ENCODE measurements around the gene ANKK1. TPM values are rescaled to one million over a fixed set of nuclear protein-coding genes. Genes with fewer than 3 reads are reported as not detected.

The ANKK1 gene
- total RNA-seq, 1 donor from 2014 or later, result 0.07 TPM

DNA sequence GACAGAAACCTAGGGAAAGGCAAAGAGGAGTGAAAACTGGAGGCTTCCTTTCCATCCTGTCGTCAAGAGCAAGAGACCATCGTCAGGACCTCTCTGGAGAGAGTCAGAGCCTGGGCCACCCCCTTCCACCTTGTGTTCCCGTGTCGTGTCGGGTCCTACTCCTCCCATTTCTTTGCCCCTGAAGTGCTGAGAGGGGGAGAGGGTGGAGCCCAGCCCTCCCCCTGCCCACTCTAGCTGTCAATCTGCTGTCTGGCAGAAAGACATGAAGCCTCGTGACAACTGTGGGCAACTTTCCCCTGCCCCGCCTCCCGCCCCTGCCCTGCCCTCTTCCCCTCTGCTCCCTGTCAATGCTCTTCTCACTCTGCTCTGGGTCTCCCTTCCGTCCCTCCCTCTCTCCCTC lies 20.6 kb downstream of the ANKK1 start:
- no peak for DNase-seq (ENCODE audit: low read depth, low spot score)

DNA sequence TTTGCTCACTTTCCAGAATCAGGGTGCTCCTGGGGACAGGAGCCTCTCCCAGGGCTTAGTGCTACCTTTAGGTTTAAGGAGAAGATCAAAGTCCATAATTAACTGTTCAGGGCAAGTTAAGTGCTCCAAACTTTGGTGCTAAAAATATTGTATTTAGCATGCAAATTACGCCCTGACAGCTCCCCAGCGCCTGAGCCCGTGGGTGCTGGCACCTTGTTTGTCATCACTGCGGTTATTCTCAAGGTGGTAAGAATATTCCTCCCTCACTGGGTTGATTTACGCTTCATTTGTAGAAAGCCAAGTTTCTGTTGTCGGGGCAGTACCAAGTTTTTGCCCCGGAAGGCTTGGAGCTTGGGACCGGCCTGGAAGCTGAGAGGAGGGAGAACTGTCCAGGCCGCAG lies 21.3 kb downstream of the ANKK1 start:
- no peak for DNase-seq (ENCODE audit: low read depth, low spot score)

DNA sequence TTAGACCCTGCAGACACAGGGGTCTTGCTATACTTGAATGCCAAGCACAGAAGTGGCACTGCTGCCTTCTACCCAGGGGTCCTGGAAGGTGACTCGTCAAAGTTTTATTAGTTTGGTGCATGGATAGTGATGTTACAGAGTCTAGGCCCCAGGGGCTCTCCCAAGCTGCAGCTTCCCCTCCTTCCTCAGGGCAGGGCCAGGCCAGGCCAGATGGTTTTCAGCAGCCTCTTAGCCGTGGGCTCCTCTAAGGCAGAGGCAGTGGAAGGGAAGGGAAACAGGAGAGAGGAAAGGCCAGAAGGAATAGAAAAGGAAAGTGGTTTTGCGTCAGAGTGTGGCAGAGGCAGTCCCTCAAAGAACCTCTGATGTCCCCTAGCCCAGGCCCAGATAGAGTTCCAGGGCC lies 21.9 kb downstream of the ANKK1 start:
- DNase-seq (ENCODE audit: low read depth, low spot score), result no peak

- no peak for DNase-seq (ENCODE audit: low read depth, low spot score)
These were observed 23.0 kb downstream of the ANKK1 start for GRCh38 chr11:113410414-113411135.

DNA sequence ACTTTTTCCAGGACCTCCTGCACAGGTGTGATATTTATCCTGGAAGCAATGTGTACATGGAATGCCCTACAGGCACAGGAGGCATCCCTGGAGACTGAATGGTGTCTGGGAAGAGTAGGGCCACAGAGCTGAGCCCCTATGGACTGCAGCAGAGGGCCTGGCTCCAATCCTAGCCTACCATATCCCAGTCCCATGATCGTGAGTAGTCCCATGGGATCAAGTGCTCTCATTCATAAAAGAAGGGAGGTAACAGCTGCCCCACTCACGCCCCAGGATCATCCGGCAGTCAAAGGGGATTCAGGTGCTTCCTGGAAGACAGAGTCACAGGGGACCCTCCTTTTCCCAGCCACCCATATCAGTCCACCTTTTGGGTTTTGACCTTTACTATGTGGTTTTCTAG lies 24.0 kb downstream of the ANKK1 start:
- DNase-seq (ENCODE audit: low read depth, low spot score), result no peak

DNA sequence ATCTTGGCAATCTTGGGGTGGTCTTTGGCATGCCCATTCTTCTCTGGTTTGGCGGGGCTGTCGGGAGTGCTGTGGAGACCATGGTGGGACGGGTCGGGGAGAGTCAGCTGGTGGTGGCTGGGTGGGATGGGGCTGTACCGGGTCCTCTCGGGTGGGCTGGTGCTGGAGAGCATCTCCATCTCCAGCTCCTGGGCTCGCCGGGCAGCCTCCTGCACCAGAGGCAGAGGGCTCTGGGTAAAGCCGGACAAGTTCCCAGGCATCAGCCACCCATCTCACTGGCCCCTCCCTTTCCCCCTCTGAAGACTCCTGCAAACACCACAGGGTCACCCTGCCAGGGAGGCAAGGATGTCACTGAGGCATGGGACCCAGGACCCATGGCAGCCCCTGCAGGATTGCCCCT lies 25.1 kb downstream of the ANKK1 start:
- DNase-seq (ENCODE audit: low read depth, low spot score), result no peak

- no peak for DNase-seq (ENCODE audit: low read depth, low spot score)
These were observed 27.8 kb downstream of the ANKK1 start for GRCh38 chr11:113415343-113415742.

- no peak for DNase-seq (ENCODE audit: low read depth, low spot score)
These were observed 29.8 kb downstream of the ANKK1 start for GRCh38 chr11:113417428-113417827.

DNA sequence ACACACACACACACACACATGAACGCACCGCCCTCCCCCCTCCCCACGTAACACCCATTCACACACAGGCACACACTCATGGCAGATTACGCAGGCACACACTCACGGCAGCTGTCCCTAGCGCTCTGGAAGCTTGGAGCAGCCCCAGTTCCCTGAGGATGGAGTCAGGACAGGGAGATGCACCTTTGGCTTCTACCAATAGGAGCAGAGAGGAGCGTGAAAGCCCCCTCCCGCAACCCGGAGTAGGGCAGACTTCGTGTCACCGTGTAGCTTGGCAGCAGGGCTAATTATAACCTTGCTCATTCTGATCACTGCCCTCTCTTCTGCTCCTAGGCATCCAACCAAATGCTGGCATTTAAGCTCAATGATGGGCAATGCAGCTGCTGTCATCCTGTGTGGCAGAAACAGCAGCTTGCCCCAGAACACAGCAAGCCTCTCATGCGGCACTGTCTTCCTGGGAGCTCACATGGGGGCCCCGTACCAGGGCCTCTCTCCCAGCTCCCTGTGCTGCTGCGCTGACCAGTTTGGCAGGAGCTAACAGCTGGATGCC lies 31.9 kb downstream of the ANKK1 start:
- DNase-seq (ENCODE audit: low read depth, low spot score), result no peak

DNA sequence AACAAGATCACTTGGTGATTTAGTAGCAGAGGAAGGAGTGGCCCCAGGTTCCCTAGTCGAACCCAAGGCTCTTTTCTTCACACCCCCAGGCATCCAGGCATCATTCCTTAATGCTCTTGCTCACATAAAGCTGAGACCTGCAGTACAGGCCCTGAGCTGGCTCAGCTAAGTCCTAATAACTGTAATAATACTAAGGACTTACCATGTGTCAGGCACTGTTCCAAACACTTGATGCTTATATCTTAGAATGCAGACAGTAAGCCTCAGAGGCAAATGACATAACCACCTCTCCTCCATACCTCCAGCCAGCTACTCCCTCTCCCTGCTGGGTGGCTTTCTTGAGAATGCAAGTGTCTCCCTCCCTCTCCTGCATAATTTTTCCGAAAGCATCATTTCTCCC lies 33.2 kb downstream of the ANKK1 start:
- no peak for DNase-seq (ENCODE audit: low read depth, low spot score)

GRCh38 chr11:113426686-113427085 lies 39.1 kb downstream of the ANKK1 start:
- DNase-seq (ENCODE audit: low read depth, low spot score), result no peak

- DNase-seq (ENCODE audit: low read depth, low spot score), result no peak
These were observed 44.2 kb downstream of the ANKK1 start for GRCh38 chr11:113431746-113432145.

DNA sequence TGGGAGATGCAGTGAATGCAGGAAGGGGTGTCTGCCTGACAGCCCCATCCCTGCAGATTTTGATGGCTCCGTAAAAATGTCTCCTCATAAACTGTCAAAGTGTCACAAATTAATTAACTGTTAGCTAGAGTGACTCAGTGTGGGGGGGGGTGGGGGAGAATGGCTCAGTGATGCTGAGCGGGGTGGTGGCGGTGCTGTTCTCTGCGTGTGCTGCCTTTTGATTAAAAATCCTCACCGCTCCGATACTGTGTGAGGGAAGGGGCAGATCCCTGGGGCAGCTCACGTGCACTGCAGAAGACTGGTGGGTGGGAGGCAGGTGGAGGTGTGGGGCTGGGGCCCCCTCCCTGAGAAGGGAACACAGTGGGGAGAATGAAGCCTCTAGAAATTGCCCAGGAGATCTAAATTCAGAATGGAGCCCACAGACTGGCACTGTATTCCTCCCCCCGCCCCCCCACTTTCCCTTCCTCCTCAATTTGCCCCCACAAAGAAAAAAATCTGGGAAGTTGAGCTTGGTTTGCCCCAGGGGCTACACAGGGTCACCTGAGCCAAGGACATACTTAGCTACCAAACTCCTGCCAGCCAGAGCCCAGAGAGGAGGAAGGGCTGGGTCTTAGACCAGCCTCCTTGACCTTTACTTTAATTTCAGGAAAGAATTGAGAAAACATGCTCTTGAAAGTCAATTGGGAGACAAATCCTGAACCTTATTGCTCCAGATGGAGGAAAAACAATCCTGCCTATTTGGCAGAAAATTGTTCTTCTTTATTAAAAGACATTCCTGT lies 47.8 kb downstream of the ANKK1 start:
- no peak for DNase-seq (ENCODE audit: low read depth, low spot score)

- DNase-seq (ENCODE audit: low read depth, low spot score), result no peak
These were observed 49.2 kb downstream of the ANKK1 start for GRCh38 chr11:113436672-113437252.

DNA sequence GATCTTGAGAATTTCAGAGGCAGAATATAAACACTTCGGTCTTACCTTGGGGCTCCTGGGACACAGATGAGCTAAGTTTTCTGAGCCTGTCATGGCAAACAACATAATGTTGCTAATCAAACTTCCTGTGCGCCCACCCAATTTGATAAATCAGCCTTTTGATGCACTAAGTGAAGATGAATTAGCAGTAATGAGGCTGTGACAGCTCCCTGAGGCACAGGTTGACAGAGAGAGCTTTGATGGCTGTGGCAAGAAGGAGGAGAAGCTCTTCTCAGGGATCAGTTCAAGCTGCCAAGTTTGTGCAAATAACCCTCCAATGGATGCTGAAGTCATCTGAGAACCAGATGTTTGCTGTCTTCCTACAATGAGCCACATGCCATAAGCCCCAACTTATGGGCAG lies 53.2 kb downstream of the ANKK1 start:
- no peak for DNase-seq (ENCODE audit: low read depth, low spot score)

DNA sequence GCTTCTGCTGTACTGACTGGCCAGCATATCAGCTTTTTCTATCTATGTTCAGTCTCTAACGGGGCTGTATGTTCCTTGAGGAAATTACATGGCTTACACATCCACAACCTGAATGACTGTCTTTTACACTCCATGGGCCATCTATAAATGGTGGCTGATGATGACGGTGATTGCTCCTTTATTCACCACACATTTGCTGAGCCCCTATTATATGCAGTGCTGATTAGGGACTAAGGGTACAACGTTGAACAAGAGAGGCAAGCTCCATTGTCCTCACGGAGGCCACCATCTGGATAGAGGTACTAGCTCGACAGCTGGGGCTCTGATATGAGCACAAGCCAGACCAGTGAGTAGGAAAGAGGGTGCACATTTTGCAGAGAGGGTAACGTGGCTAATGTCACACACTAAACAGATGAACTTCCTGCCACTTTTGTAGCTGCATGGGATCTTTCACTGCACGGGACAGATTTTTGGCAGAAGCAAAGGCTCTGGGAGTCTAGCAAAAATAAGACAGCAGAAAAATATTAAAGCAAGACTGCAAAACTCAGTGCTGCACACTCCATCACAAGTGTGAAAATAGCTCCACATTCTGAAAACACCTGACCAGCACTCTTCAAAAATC lies 57.0 kb downstream of the ANKK1 start:
- DNase-seq (ENCODE audit: low read depth, low spot score), result no peak

- no peak for DNase-seq (ENCODE audit: low read depth, low spot score)
These were observed 58.5 kb downstream of the ANKK1 start for GRCh38 chr11:113446112-113446511.

DNA sequence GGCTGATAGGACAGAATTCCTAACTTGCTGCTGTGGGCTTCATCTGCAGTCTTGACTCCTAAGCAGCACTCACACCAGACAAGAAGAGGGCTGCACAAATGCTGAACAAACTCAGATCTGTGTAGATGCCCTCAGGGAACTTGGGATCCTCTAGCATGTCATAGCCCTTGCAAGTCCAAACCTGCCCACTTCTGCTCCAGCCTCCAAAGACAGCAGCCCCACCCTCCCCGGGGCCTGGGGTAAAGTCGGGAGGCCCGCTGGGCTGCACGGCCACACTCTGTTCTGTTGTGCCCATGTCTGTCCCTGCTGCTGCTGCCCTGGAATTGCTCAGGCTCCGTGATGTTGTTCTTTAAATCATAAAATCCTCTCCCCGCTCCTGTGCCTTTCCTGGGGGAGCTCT lies 59.4 kb downstream of the ANKK1 start:
- no peak for DNase-seq (ENCODE audit: low read depth, low spot score)

DNA sequence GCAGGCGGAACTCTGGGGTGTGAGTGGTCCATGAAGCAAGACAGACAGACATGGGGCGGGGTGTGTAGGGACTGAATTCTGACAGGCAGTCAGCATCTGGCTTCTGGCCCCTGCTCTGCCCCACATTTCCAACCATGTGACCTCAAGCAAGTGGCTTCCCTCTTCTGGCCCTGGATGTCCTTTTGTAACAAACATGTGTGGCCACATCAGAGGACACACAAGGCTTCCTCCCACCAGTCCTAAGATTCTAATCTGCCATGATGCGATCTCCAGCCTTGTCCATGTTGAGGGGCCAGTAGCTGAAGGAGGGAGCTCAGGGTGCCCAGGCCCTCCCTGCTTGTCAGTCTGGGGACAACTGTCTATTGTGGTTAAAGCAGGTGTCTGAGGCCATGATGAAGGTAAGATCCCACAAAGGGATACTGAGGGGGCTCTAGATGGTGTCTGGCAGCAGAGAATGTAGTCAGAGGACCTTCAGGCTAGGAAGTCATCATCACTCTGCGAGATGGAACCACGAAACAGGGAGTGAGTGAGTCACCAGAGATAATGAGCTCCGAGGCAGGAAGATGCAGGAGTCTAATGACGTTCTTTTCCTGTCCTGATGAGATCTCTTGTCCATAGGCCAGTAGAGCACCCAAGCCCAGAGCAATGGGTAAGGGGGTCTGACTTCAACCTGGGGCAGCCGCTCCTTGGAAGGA lies 60.2 kb downstream of the ANKK1 start:
- DNase-seq (ENCODE audit: low read depth, low spot score), result no peak

DNA sequence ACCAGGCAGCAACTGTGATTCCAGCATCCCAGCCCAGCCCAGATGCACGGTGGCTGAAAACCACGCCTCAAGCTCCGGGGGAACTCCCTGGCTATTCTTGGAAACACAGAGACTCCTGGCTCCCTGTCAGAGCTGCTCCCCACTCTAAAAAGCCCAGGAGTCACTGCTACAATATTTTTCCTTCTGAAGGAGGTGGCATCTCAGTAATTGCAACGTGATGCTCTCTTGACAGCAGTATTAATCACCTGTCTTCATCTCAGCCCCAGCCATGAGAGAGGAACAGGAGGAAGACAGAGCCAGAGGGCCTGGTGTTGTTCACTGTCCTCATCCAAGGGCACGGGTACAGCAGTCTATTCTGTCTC lies 60.7 kb downstream of the ANKK1 start:
- no peak for DNase-seq (ENCODE audit: low read depth, low spot score)

DNA sequence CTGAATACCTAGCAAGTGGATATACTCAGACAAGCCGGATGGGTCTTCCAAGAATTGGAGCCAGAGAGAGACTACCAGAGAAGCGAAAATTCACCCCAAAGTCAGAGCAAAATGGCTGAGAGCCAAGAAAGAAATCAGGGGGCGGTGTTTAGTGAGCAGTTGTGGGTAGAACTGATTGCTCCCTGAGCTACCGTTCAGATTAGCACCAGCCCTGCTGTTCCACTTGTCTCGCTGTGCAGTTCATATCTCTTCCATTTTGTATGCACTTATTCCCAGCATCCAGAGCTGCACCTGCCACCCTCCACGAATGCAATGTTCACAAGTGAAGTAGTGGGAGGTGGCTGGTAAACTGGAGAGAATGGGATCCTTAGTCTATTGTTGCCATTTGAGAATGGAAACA lies 62.2 kb downstream of the ANKK1 start:
- no peak for DNase-seq (ENCODE audit: low read depth, low spot score)

Measured in pulmonary artery endothelial cell (primary cell).